HL-60 (cell line): ENCODE results near the gene NMT2.

Source experiments
- DNase-seq, 2 experiments: peaks; one replicate each; pipeline ENCODE4 v3.0.0-alpha.2; 2010 to 2020; ENCODE audit warnings: low read depth in 1 of 2, low spot score in 1 of 2
- H3K27ac ChIP-seq: fragments of 250-450 bp; sonication (Bioruptor Pico); replicated peaks from 2 replicates; pipeline ENCODE4 v1.5.1; 2020; ENCODE audit warnings: mild to moderate bottlenecking, moderate library complexity
- H3K27me3 ChIP-seq: fragments of 250-450 bp; sonication (Bioruptor Pico); 2 replicates; pipeline ENCODE4 v1.5.1; 2021; ENCODE audit warnings: mild to moderate bottlenecking, moderate library complexity; ENCODE audit not compliant: insufficient read depth, poor library complexity, severe bottlenecking
- H3K4me3 ChIP-seq: replicated peaks from 2 replicates; pipeline ENCODE4 v1.5.1; 2011; ENCODE audit warnings: mild to moderate bottlenecking, control low read depth, low read length; ENCODE audit not compliant: insufficient read depth
- CTCF ChIP-seq: IDR thresholded peaks from one replicate; pipeline ENCODE4 v1.5.1; 2011; ENCODE audit warnings: low read length, control low read depth, inconsistent platforms; ENCODE audit not compliant: insufficient read depth
- GABPA ChIP-seq: IDR thresholded peaks from 2 replicates; pipeline ENCODE4 v1.6.1; 2012; ENCODE audit warnings: low read depth
- POLR2AphosphoS5 ChIP-seq: IDR thresholded peaks from 2 replicates; pipeline ENCODE4 v1.6.1; 2012; ENCODE audit warnings: low read depth
- SPI1 ChIP-seq: IDR thresholded peaks from 2 replicates; pipeline ENCODE4 v1.6.1; 2012; ENCODE audit warnings: low read depth, mild to moderate bottlenecking, borderline replicate concordance
- TF ChIP-seq, protein P1 (sequence below): IDR thresholded peaks from 2 replicates; pipeline ENCODE4 v1.6.1; 2012; ENCODE audit warnings: low read depth; ENCODE audit not compliant: insufficient replicate concordance

The NMT2 gene

GRCh38 chr10:15163253-15163828 is 5.2 kb downstream of the NMT2 start:
- H3K27me3 ChIP-seq = peaks cover 4% of the 10 kb centered on the region
- no peak overlapping the region for H3K4me3 ChIP-seq
- TF ChIP-seq, protein P1, sequence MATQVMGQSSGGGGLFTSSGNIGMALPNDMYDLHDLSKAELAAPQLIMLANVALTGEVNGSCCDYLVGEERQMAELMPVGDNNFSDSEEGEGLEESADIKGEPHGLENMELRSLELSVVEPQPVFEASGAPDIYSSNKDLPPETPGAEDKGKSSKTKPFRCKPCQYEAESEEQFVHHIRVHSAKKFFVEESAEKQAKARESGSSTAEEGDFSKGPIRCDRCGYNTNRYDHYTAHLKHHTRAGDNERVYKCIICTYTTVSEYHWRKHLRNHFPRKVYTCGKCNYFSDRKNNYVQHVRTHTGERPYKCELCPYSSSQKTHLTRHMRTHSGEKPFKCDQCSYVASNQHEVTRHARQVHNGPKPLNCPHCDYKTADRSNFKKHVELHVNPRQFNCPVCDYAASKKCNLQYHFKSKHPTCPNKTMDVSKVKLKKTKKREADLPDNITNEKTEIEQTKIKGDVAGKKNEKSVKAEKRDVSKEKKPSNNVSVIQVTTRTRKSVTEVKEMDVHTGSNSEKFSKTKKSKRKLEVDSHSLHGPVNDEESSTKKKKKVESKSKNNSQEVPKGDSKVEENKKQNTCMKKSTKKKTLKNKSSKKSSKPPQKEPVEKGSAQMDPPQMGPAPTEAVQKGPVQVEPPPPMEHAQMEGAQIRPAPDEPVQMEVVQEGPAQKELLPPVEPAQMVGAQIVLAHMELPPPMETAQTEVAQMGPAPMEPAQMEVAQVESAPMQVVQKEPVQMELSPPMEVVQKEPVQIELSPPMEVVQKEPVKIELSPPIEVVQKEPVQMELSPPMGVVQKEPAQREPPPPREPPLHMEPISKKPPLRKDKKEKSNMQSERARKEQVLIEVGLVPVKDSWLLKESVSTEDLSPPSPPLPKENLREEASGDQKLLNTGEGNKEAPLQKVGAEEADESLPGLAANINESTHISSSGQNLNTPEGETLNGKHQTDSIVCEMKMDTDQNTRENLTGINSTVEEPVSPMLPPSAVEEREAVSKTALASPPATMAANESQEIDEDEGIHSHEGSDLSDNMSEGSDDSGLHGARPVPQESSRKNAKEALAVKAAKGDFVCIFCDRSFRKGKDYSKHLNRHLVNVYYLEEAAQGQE = no peak
- TF ChIP-seq CTCF = no peak
- no peak for TF ChIP-seq POLR2AphosphoS5
- no peak for TF ChIP-seq GABPA
- TF ChIP-seq SPI1 = peak; percentile 26; the same call in 1 of the 2 replicates
- DNase-seq = peak in 1 of 2 experiments; percentile 15
- no peak overlapping the region for H3K27ac ChIP-seq

DNA sequence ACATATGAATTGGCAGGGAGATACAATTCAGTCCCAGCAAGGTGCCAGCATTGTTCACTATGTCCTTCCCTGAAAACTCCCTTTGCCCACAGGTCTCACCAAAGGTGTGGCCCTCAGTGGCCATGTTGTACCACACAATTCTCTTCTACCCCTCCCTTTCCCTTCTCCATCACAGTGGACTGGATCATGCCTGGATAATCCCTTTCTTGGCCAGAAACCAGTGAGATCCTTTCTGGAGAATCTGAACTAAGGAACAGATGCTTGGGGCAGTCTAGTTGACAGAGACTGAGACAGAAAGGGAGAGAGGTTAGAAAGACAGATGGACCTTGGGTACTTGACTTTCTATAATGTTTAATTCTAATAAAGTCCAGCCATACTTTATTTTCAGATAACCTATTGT is 9.5 kb downstream of the NMT2 start:
- no peaks in the 10 kb centered on the region for H3K27me3 ChIP-seq
- no peak for TF ChIP-seq CTCF
- TF ChIP-seq, protein P1 = no peak
- TF ChIP-seq SPI1 = no peak
- no peak for TF ChIP-seq POLR2AphosphoS5
- TF ChIP-seq GABPA = no peak
- no peak overlapping the region for H3K27ac ChIP-seq
- no peak for DNase-seq
- no peak overlapping the region for H3K4me3 ChIP-seq

GRCh38 chr10:15158448-15158847 is 10.0 kb downstream of the NMT2 start:
- DNase-seq = no peak
- TF ChIP-seq POLR2AphosphoS5 (no peak), GABPA (no peak), SPI1 (no peak), CTCF (no peak)
- TF ChIP-seq, protein P1 = no peak
- no peaks in the 10 kb centered on the region for H3K27me3 ChIP-seq
- H3K4me3 ChIP-seq = no peak overlapping the region
- no peak overlapping the region for H3K27ac ChIP-seq
